Measurements from ENCODE around the gene CCDC122. TPM values are rescaled to one million over a fixed set of nuclear protein-coding genes. Genes with fewer than 3 reads are reported as not detected.

Gene CCDC122
- total RNA-seq, 1 experiment from 2014 or later = 5.8 TPM

GRCh38 chr13:43874504-43875092, 4.9 kb downstream of the CCDC122 start:
- POLR2A ChIA-PET = no interaction called here
- RAD21 ChIA-PET (ENCODE audit: low non-redundant PET in 1 of 2, low total read pairs in 2 of 2, uncharacterized antibody in 2 of 2, unreplicated experiment in 2 of 2) = no interaction called here
- TF ChIP-seq CTCF (IDR thresholded peaks at IDR 0.05 in 2 of 3, conservative IDR thresholded peaks at IDR 0.05 in 1 of 3; ENCODE audit: borderline replicate concordance in 1 of 3, insufficient read depth in 1 of 3, low read depth in 2 of 3, low read length in 2 of 3) (peak; percentile 33 to 62 (median 45); a peak in 4 of 6 replicates), CEBPB (IDR thresholded peaks at IDR 0.05; ENCODE audit: low read depth) (peak; percentile 71; the same call in 1 of the 2 replicates), SRF (IDR thresholded peaks at IDR 0.05; ENCODE audit: low read depth) (no peak), ELF1 (IDR thresholded peaks at IDR 0.05; ENCODE audit: borderline replicate concordance, low read depth) (no peak), SP1 (IDR thresholded peaks at IDR 0.05; ENCODE audit: low read depth) (no peak), POLR2A (IDR thresholded peaks at IDR 0.05; ENCODE audit: borderline replicate concordance, extremely low read depth, insufficient read depth, insufficient read length) (no peak), REST (IDR thresholded peaks at IDR 0.05; ENCODE audit: low read depth) (no peak), EGR1 (IDR thresholded peaks at IDR 0.05; ENCODE audit: low read depth) (no peak), EZH2 (IDR thresholded peaks at IDR 0.05) (no peak), FOSL1 (IDR thresholded peaks at IDR 0.05; ENCODE audit: low read depth) (no peak), RAD21 (IDR thresholded peaks at IDR 0.05; ENCODE audit: low read depth) (peak; percentile 64), ATF3 (IDR thresholded peaks at IDR 0.05) (no peak), ZFX (IDR thresholded peaks at IDR 0.05) (no peak), EZH2phosphoT487 (IDR thresholded peaks at IDR 0.05; ENCODE audit: borderline replicate concordance) (no peak), TCF7L2 (IDR thresholded peaks at IDR 0.05; ENCODE audit: borderline replicate concordance, extremely low read depth, insufficient read depth, insufficient read length) (no peak), POLR2AphosphoS5 (IDR thresholded peaks at IDR 0.05; ENCODE audit: low read depth, low read length) (no peak)
- TF ChIP-seq, protein P1, sequence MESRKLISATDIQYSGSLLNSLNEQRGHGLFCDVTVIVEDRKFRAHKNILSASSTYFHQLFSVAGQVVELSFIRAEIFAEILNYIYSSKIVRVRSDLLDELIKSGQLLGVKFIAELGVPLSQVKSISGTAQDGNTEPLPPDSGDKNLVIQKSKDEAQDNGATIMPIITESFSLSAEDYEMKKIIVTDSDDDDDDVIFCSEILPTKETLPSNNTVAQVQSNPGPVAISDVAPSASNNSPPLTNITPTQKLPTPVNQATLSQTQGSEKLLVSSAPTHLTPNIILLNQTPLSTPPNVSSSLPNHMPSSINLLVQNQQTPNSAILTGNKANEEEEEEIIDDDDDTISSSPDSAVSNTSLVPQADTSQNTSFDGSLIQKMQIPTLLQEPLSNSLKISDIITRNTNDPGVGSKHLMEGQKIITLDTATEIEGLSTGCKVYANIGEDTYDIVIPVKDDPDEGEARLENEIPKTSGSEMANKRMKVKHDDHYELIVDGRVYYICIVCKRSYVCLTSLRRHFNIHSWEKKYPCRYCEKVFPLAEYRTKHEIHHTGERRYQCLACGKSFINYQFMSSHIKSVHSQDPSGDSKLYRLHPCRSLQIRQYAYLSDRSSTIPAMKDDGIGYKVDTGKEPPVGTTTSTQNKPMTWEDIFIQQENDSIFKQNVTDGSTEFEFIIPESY (IDR thresholded peaks at IDR 0.05; ENCODE audit: extremely low read depth, insufficient replicate concordance, low read length) = no peak
- TF ChIP-seq, protein P2, sequence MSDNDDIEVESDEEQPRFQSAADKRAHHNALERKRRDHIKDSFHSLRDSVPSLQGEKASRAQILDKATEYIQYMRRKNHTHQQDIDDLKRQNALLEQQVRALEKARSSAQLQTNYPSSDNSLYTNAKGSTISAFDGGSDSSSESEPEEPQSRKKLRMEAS (IDR thresholded peaks at IDR 0.05) = no peak
- H3K4me1 ChIP-seq (ENCODE audit: control insufficient read depth in 1 of 2, insufficient read depth in 2 of 2, low read length in 2 of 2) = peaks cover 0 to 13% of the 10 kb centered on the region in 2 experiments; a peak in 1 of 4 replicates
- H3K36me3 ChIP-seq (ENCODE audit: control insufficient read depth in 1 of 2, insufficient read depth in 2 of 2, low read length in 2 of 2) = no peaks in the 10 kb centered on the region
- DNase-seq (ENCODE audit: low read depth, low spot score) (no peak), ATAC-seq (no peak)
- no peaks in the 10 kb centered on the region for H3K27me3 ChIP-seq (ENCODE audit: insufficient read depth, low read length)
- intact Hi-C loops (cut with micrococcal nuclease) = loop anchor here (2.0 to 10.0 kb wide), 4 partner anchors 572 to 1280 kb away; no protein-coding TSS in a partner anchor
- no peak overlapping the region for H2AFZ ChIP-seq (ENCODE audit: low read depth, low read length, poor library complexity, severe bottlenecking)
- H4K20me1 ChIP-seq (ENCODE audit: insufficient read depth) = no peaks in the 10 kb centered on the region
- H3K27ac ChIP-seq (ENCODE audit: low read depth, low read length) = no peak overlapping the region
- no peak overlapping the region for H3K4me3 ChIP-seq (replicated peaks in 1 of 2; ENCODE audit: low read depth in 1 of 2, low read length in 2 of 2)
- H3K9me3 ChIP-seq (ENCODE audit: control insufficient read depth in 1 of 2, insufficient read depth in 1 of 2, low read depth in 1 of 2, low read length in 2 of 2) = no peaks in the 10 kb centered on the region
- CTCF ChIA-PET = interaction anchor here (1.0 kb wide), 1 partner anchor 9 kb away, joined by 3 read pairs; no protein-coding TSS in a partner anchor
- BruUV-seq (replicated peaks) = no TSS peak
- no peak overlapping the region for H3K9ac ChIP-seq (ENCODE audit: low read length)
- H3K79me2 ChIP-seq (ENCODE audit: insufficient read depth, low read length) = no peaks in the 10 kb centered on the region
- no peaks in the 10 kb centered on the region for H3K9me2 ChIP-seq (ENCODE audit: insufficient read depth)
- no peak overlapping the region for H3K4me2 ChIP-seq (ENCODE audit: low read length)

Data from HCT116 (cell line).